Left lung (tissue), 10 donors: Measurements from ENCODE around the gene ARMC6. TPM values are rescaled to one million over a fixed set of nuclear protein-coding genes. Genes with fewer than 3 reads are reported as not detected.
"Not testable (repeated sequence)": the region's sequence is repeated elsewhere in the genome, so short reads cannot be mapped to it uniquely, and the experiment has no call there.

Source experiments
- ATAC-seq: fragments of 200-7000 bp; cut with Tn5 transposase; one replicate; pipeline ENCODE4 v1.9.1; 2020; ENCODE audit warnings: moderate library complexity
- DNase-seq, 4 donors: peaks; one replicate each; pipeline ENCODE4 v3.0.0-alpha.2; 2013 to 2020
- H3K27ac ChIP-seq, 2 donors: fragments of 200-600 bp; sonication (generic) in 1 of 2; one replicate each; pipeline versions ENCODE4 v1.5.0 to v1.8.0; 2020 to 2021
- H3K27me3 ChIP-seq, 2 donors: fragments of 200-600 bp; sonication (generic) in 1 of 2; one replicate each; pipeline versions ENCODE4 v1.5.0 to v1.8.0; 2020 to 2021
- H3K36me3 ChIP-seq, 2 donors: fragments of 200-600 bp; sonication (generic) in 1 of 2; one replicate each; pipeline versions ENCODE4 v1.5.0 to v1.8.0; 2020 to 2021
- H3K4me1 ChIP-seq, 2 donors: fragments of 200-600 bp; one replicate each; pipeline ENCODE4 v1.8.0; 2021
- H3K4me3 ChIP-seq, 2 donors: fragments of 200-600 bp; sonication (generic) in 1 of 2; one replicate each; pipeline versions ENCODE4 v1.5.0 to v1.8.0; 2020 to 2021; ENCODE audit warnings: mild to moderate bottlenecking in 1 of 2
- H3K9me3 ChIP-seq, 2 donors: fragments of 200-600 bp; sonication (generic) in 1 of 2; one replicate each; pipeline versions ENCODE4 v1.5.0 to v1.8.0; 2020 to 2021
- CTCF ChIP-seq, 2 donors: fragments of 200-600 bp; sonication (generic) in 1 of 2; IDR thresholded peaks; one replicate each; pipeline versions ENCODE4 v1.5.0 to v1.8.0; 2021; ENCODE audit warnings: antibody characterized with exemption in 2 of 2
- intact Hi-C, 2 donors: fragments of 100-400 bp; cut with DNase I; formaldehyde crosslinking; loops; one replicate each; pipeline versions ENCODE4 v1.11.2 to v1.14.2; 2022
- polyA plus RNA-seq, 6 donors: library from polyadenylated mRNA; unstranded; fragments of 120-200 nt; gene quantifications; one replicate each; pipeline ENCODE4 v1.2.1, GENCODE V29; 2013; ENCODE audit not compliant: insufficient read length in 6 of 6
- total RNA-seq, 2 donors: library from RNA; stranded (reverse); fragmentation: NEBNext Ultra II Directional; extraction: Animal tissue kit (Norgen Biotek cat#: 25700); gene quantifications; one replicate each; pipeline ENCODE4 v1.2.1, GENCODE V29; 2021
- donor health status: DM: no; HTN: yes; CAD: no.
- donor health status: DM: no; HTN: no; CAD: no.

The ARMC6 gene
- total and polyA plus RNA-seq, 8 donors, result 23.7 to 37.9 (median 34.0) TPM

GRCh38 chr19:19106056-19106551, 72.7 kb downstream of the ARMC6 start:
- Histone ChIP-seq H3K27me3 (peaks cover 0 to 12% of the 10 kb centered on the region in 2 donors), H3K9me3 (no peaks in the 10 kb centered on the region), H3K36me3 (no peaks in the 10 kb centered on the region), H3K27ac (no peak overlapping the region), H3K4me3 (peak overlapping the region; percentile 5 to 7), H3K4me1 (peaks cover 0 to 7% of the 10 kb centered on the region in 2 donors)
- TF ChIP-seq CTCF (IDR thresholded peaks at IDR 0.05), result no peak
- DNase-seq (no peak), ATAC-seq (peak; percentile 37)
- intact Hi-C loops, result no loop called here

GRCh38 chr19:19106938-19107337, 73.5 kb downstream of the ARMC6 start:
- H3K27ac ChIP-seq, intact Hi-C loops, DNase-seq, H3K4me1 ChIP-seq, ATAC-seq, H3K9me3 ChIP-seq, H3K36me3 ChIP-seq, H3K4me3 ChIP-seq: not testable (repeated sequence)
- peaks cover 0 to 14% of the 10 kb centered on the region in 2 donors for H3K27me3 ChIP-seq

GRCh38 chr19:19107654-19108053, 74.3 kb downstream of the ARMC6 start:
- no peak for TF ChIP-seq CTCF (IDR thresholded peaks at IDR 0.05)
- DNase-seq, result no peak
- peaks cover 0 to 14% of the 10 kb centered on the region in 2 donors for H3K27me3 ChIP-seq
- intact Hi-C loops, result no loop called here
- peaks cover 0 to 7% of the 10 kb centered on the region in 2 donors for H3K4me1 ChIP-seq
- H3K9me3 ChIP-seq, result no peaks in the 10 kb centered on the region
- no peak overlapping the region for H3K27ac ChIP-seq
- no peak for ATAC-seq
- no peak overlapping the region for H3K4me3 ChIP-seq
- no peaks in the 10 kb centered on the region for H3K36me3 ChIP-seq

Other genes starting within 250 kb of the ARMC6 start
- 10 to 100 TPM in 1 of 2 donors, 1 to 10 TPM in 1; 1.9 to 47.7 TPM for gene COMP, start 242.3 kb upstream of the ARMC6 start, total RNA-seq
- under 1 TPM in 3 of 6 donors, not detected in 3; 0.23 to 0.26 (median 0.24) TPM for gene COMP, start 242.3 kb upstream of the ARMC6 start, polyA plus RNA-seq
- gene UPF1, start 201.6 kb upstream of the ARMC6 start, total RNA-seq, result 10 to 100 TPM; 66.9 to 80.9 TPM
- gene UPF1, start 201.6 kb upstream of the ARMC6 start, polyA plus RNA-seq, result 10 to 100 TPM; 49.1 to 55.9 (median 55.0) TPM
- under 1 TPM; 0.20 to 0.24 TPM for gene CERS1, start 137.4 kb upstream of the ARMC6 start, total RNA-seq
- gene CERS1, start 137.4 kb upstream of the ARMC6 start, polyA plus RNA-seq, result 1 to 10 TPM; 3.2 to 4.0 (median 3.6) TPM
- gene COPE, start 114.2 kb upstream of the ARMC6 start, total RNA-seq, result 100 to 1,000 TPM; 196 to 226 TPM
- gene COPE, start 114.2 kb upstream of the ARMC6 start, polyA plus RNA-seq, result 100 to 1,000 TPM in 3 of 6 donors, 10 to 100 TPM in 3; 81.1 to 114 (median 98.9) TPM
- 10 to 100 TPM; 33.5 to 40.7 TPM for gene DDX49, start 113.9 kb upstream of the ARMC6 start, total RNA-seq
- 10 to 100 TPM; 38.9 to 51.8 (median 45.9) TPM for gene DDX49, start 113.9 kb upstream of the ARMC6 start, polyA plus RNA-seq
- 10 to 100 TPM; 27.6 to 32.1 TPM for gene HOMER3, start 92.4 kb upstream of the ARMC6 start, total RNA-seq
- gene HOMER3, start 92.4 kb upstream of the ARMC6 start, polyA plus RNA-seq, result 10 to 100 TPM; 45.0 to 68.0 (median 58.0) TPM
- gene SUGP2, start 86 bp upstream of the ARMC6 start, total RNA-seq, result 10 to 100 TPM; 64.2 to 80.3 TPM
- gene SUGP2, start 86 bp upstream of the ARMC6 start, polyA plus RNA-seq, result 100 to 1,000 TPM in 5 of 6 donors, 10 to 100 TPM in 1; 94.1 to 139 (median 108) TPM
- gene SLC25A42, start 30.4 kb downstream of the ARMC6 start, total RNA-seq, result 10 to 100 TPM in 1 of 2 donors, 1 to 10 TPM in 1; 7.6 to 12.4 TPM
- 10 to 100 TPM; 10.8 to 16.6 (median 13.5) TPM for gene SLC25A42, start 30.4 kb downstream of the ARMC6 start, polyA plus RNA-seq
- 10 to 100 TPM; 25.6 to 27.8 TPM for gene TMEM161A, start 104.9 kb downstream of the ARMC6 start, total RNA-seq
- 10 to 100 TPM; 22.3 to 28.0 (median 25.0) TPM for gene TMEM161A, start 104.9 kb downstream of the ARMC6 start, polyA plus RNA-seq
- gene MEF2B, start 136.7 kb downstream of the ARMC6 start, total RNA-seq, result 1 to 10 TPM; 1.1 to 2.3 TPM
- gene MEF2B, start 136.7 kb downstream of the ARMC6 start, polyA plus RNA-seq, result 1 to 10 TPM; 1.8 to 3.7 (median 2.1) TPM
- 10 to 100 TPM; 23.4 to 39.1 TPM for gene BORCS8, start 158.5 kb downstream of the ARMC6 start, total RNA-seq
- gene BORCS8, start 158.5 kb downstream of the ARMC6 start, polyA plus RNA-seq, result 10 to 100 TPM; 16.4 to 19.1 (median 17.8) TPM
- 10 to 100 TPM; 74.6 to 82.8 TPM for gene RFXANK, start 158.7 kb downstream of the ARMC6 start, total RNA-seq
- 10 to 100 TPM; 61.6 to 78.3 (median 72.6) TPM for gene RFXANK, start 158.7 kb downstream of the ARMC6 start, polyA plus RNA-seq
- gene NR2C2AP, start 169.8 kb downstream of the ARMC6 start, total RNA-seq, result 10 to 100 TPM; 10.4 to 22.3 TPM
- gene NR2C2AP, start 169.8 kb downstream of the ARMC6 start, polyA plus RNA-seq, result 10 to 100 TPM; 10.4 to 13.0 (median 11.9) TPM
- not detected for gene NCAN, start 178.4 kb downstream of the ARMC6 start, total RNA-seq
- under 1 TPM; 0.03 to 0.14 (median 0.09) TPM for gene NCAN, start 178.4 kb downstream of the ARMC6 start, polyA plus RNA-seq
- under 1 TPM; 0.55 to 0.65 TPM for gene TM6SF2, start 239.7 kb downstream of the ARMC6 start, total RNA-seq
- 1 to 10 TPM; 5.7 to 8.6 (median 6.3) TPM for gene TM6SF2, start 239.7 kb downstream of the ARMC6 start, polyA plus RNA-seq